GM13977 (cell line): ENCODE results near the gene ANKRD23.

Experiments
- DNase-seq: peaks from one replicate; pipeline ENCODE4 v3.0.0; 2012; ENCODE audit warnings: low spot score
- CTCF ChIP-seq: IDR thresholded peaks from 2 replicates; pipeline ENCODE4 v1.5.1; 2012; ENCODE audit warnings: mild to moderate bottlenecking, control low read depth; ENCODE audit not compliant: insufficient read depth; ENCODE audit errors: extremely low read depth, missing control alignments
- in situ Hi-C: fragments of 300-500 bp; cut with MboI; formaldehyde crosslinking; loops from one replicate; pipeline ENCODE4 v1.12.0; 2022; ENCODE audit warnings: low sequenced_read_pairs, low pct_unique_long_range_greater_than_20kb, mixed read lengths, inconsistent platforms; ENCODE audit not compliant: unreplicated experiment

The ANKRD23 gene

GRCh38 chr2:96887493-96888012 is 43.7 kb upstream of the ANKRD23 start:
- no peak for DNase-seq
- in situ Hi-C loops, result no loop called here

GRCh38 chr2:96885432-96886347 is 41.9 kb upstream of the ANKRD23 start:
- in situ Hi-C loops, result no loop called here
- no peak for TF ChIP-seq CTCF
- no peak for DNase-seq

More at GRCh38 chr2:96887493-96888012, 43.7 kb upstream of the ANKRD23 start:
- no peak for TF ChIP-seq CTCF

GRCh38 chr2:96884299-96885094 is 40.7 kb upstream of the ANKRD23 start:
- DNase-seq, result no peak
- no peak for TF ChIP-seq CTCF
- in situ Hi-C loops, result no loop called here

- no peak for TF ChIP-seq CTCF
- in situ Hi-C loops, result no loop called here
- DNase-seq, result no peak
Observed at GRCh38 chr2:96883306-96883705, 39.5 kb upstream of the ANKRD23 start.

- no peak for TF ChIP-seq CTCF
- no peak for DNase-seq
- in situ Hi-C loops, result no loop called here
Observed at GRCh38 chr2:96882906-96883305, 39.1 kb upstream of the ANKRD23 start.

GRCh38 chr2:96882230-96882629 is 38.4 kb upstream of the ANKRD23 start:
- DNase-seq, result no peak
- in situ Hi-C loops, result no loop called here
- no peak for TF ChIP-seq CTCF
